ENCODE results near the gene EIF3F. TPM values are rescaled to one million over a fixed set of nuclear protein-coding genes. Genes with fewer than 3 reads are reported as not detected.

Gene EIF3F
- total and polyA plus RNA-seq, 2 of the 13 experiments (the other 11 are each of a cell fraction or from before 2014, with no cell fraction given) = 109 to 191 TPM

DNA sequence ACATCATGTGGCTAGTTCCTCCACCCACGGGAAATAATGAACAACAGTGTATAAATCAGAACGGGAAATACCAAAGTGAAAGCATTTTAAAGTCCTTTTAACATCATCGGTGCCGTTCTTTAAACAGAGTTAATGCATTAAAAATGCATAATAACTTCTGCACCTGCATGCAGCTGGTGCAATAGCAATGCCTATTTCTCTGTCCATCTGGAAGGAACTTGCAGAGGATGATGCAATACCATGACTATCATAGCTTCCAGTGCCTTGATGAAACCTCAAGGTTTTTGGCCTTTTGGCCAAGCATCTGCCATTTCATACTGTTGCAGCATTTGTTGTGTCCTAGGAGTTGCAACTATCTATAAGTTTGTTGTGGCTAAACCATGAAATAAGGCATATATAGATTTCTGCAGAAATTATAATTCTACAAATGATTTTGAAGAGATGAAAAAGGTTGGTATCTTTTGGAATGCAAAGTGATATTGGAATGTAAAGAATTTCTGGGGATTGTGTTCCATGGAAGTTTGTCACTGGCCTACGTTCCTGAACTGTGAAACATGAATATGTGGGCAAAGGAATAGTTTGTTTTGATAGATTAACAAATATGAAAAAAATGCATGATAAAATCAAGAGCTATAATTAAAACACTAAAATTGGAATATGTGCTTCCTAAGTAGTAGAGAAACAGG is 9.8 kb upstream of the EIF3F start:
- H3K9ac ChIP-seq (ENCODE audit: insufficient read depth, low read depth, low read length) = no peak overlapping the region
- intact Hi-C loops (cut with micrococcal nuclease; ENCODE audit: unreplicated experiment) (no loop called here), in situ Hi-C loops (cut with HindIII; ENCODE audit: extremely low pct_ligation_motif_present, low pct_unique_long_range_greater_than_20kb) (no loop called here)
- H3K79me2 ChIP-seq (ENCODE audit: insufficient read depth, low read length) = no peaks in the 10 kb centered on the region
- no peaks in the 10 kb centered on the region for H4K20me1 ChIP-seq (ENCODE audit: insufficient read depth, low read length)
- no peak overlapping the region for H3K27ac ChIP-seq (ENCODE audit: extremely low read length, insufficient read depth, low read length)
- no peak overlapping the region for H3K4me3 ChIP-seq (replicated peaks in 1 of 3; ENCODE audit: insufficient read depth in 1 of 3, low read depth in 2 of 3, low read length in 3 of 3)
- H2AFZ ChIP-seq (ENCODE audit: low read length) = no peak overlapping the region
- H3K4me1 ChIP-seq (ENCODE audit: insufficient read depth, low read length) = no peaks in the 10 kb centered on the region
- WGBS (ENCODE audit: low lambda C conversion rate) = 38% methylated on average over 5 of the region's 5 CpGs
- POLR2A ChIA-PET = no interaction called here
- no peaks in the 10 kb centered on the region for H3K27me3 ChIP-seq (ENCODE audit: control insufficient read depth in 1 of 2, insufficient read depth in 2 of 2, low read length in 2 of 2)
- no peak for DNase-seq (ENCODE audit: low spot score)
- H3K4me2 ChIP-seq (ENCODE audit: low read depth, low read length) = no peak overlapping the region
- CTCF ChIA-PET (ENCODE audit: low intra/inter-chr PET ratio, low total read pairs) = no interaction called here
- no TSS peak for BruUV-seq (replicated peaks)
- no peaks in the 10 kb centered on the region for H3K9me3 ChIP-seq (ENCODE audit: low read length)
- no peak for ATAC-seq
- TF ChIP-seq CEBPB (IDR thresholded peaks at IDR 0.05; ENCODE audit: borderline replicate concordance, low read depth, low read length) (peak; percentile 71), CEBPG (CRISPR knock-in tag; IDR thresholded peaks at IDR 0.05) (peak; percentile 47; the same call in 1 of the 2 replicates), ATF7 (IDR thresholded peaks at IDR 0.05) (peak; percentile 23; the same call in 1 of the 2 replicates), ATF7 (CRISPR knock-in tag; IDR thresholded peaks at IDR 0.05) (no peak), FOXK2 (IDR thresholded peaks at IDR 0.05) (no peak), KLF9 (CRISPR knock-in tag; IDR thresholded peaks at IDR 0.05; ENCODE audit: low read depth) (no peak), ZSCAN31 (CRISPR knock-in tag; IDR thresholded peaks at IDR 0.05; ENCODE audit: low read depth) (no peak), EP300 (IDR thresholded peaks at IDR 0.05; ENCODE audit: low read depth in 2 of 2, low read length in 2 of 2) (no peak), EP300 (CRISPR knock-in tag; IDR thresholded peaks at IDR 0.05; ENCODE audit: borderline replicate concordance) (no peak)
- TF ChIP-seq, protein P1, sequence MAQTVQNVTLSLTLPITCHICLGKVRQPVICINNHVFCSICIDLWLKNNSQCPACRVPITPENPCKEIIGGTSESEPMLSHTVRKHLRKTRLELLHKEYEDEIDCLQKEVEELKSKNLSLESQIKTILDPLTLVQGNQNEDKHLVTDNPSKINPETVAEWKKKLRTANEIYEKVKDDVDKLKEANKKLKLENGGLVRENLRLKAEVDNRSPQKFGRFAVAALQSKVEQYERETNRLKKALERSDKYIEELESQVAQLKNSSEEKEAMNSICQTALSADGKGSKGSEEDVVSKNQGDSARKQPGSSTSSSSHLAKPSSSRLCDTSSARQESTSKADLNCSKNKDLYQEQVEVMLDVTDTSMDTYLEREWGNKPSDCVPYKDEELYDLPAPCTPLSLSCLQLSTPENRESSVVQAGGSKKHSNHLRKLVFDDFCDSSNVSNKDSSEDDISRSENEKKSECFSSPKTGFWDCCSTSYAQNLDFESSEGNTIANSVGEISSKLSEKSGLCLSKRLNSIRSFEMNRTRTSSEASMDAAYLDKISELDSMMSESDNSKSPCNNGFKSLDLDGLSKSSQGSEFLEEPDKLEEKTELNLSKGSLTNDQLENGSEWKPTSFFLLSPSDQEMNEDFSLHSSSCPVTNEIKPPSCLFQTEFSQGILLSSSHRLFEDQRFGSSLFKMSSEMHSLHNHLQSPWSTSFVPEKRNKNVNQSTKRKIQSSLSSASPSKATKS (CRISPR knock-in tag; IDR thresholded peaks at IDR 0.05) = no peak
- no peak for FAIRE-seq
- H3K36me3 ChIP-seq (replicated peaks in 1 of 2; ENCODE audit: control insufficient read depth in 1 of 2, insufficient read depth in 2 of 2, low read length in 2 of 2) = no peaks in the 10 kb centered on the region

Data from HepG2 (cell line).